K562 (cell line): ENCODE data around the gene TLL1. TPM values are rescaled to one million over a fixed set of nuclear protein-coding genes. Genes with fewer than 3 reads are reported as not detected.

Source experiments
- ATAC-seq: fragments of 200-7000 bp; cut with Tn5 transposase; 3 replicates; pipeline ENCODE4 v1.9.1; 2020; ENCODE audit warnings: moderate library complexity
- BruUV-seq: library from RNA; stranded (reverse); fragments of 400-500 nt; replicated peaks from 2 replicates; lab custom pipeline; 2021; lab: Mats Ljungman, UMichigan
- CTCF ChIA-PET: fragments of 300-600 bp; formaldehyde crosslinking; extraction: SDS; loops from one replicate; lab custom pipeline; 2021; ENCODE audit warnings: low intra/inter-chr PET ratio; lab: Yijun Ruan, JAX
- POLR2A ChIA-PET: fragments of 300-600, 350-650 bp; sonication (Branson Sonifier 250); formaldehyde crosslinking; extraction: SDS; loops from one replicate; lab custom pipeline; 2021; ENCODE audit warnings: antibody characterized with exemption, inconsistent platforms; lab: Yijun Ruan, JAX
- DNase-seq, 4 experiments: peaks; one replicate each; pipeline versions ENCODE4 v3.0.0 to v3.0.0-alpha.2; 2011 to 2018; ENCODE audit warnings: low spot score in 3 of 4, mixed read lengths in 3 of 4; ENCODE audit errors: extremely low read depth in 1 of 4
- FAIRE-seq: peaks from 2 replicates; lab custom pipeline; 2011; peaks lifted over from hg19 to GRCh38; lab: Jason Lieb, UNC
- H2AFZ ChIP-seq: 2 replicates; pipeline ENCODE4 v1.6.0; 2011; ENCODE audit warnings: low read depth, low read length, control low read depth, inconsistent platforms
- H3K27ac ChIP-seq: fragments of 200-600 bp; 3 replicates; pipeline ENCODE4 v1.8.0; 2011; ENCODE audit warnings: low read depth, mild to moderate bottlenecking, control low read depth, inconsistent platforms, low read length, moderate library complexity, mixed read lengths; ENCODE audit errors: extremely low read depth
- H3K27me3 ChIP-seq, 2 experiments: fragments of 300-600 bp in 1 of 2; 2 replicates in 1 of 2; 3 replicates in 1 of 2; pipeline versions ENCODE4 v1.6.0 to v1.8.0; 2011; ENCODE audit warnings: inconsistent platforms in 2 of 2, low read length in 2 of 2, mild to moderate bottlenecking in 1 of 2, mixed read lengths in 1 of 2, moderate library complexity in 1 of 2; ENCODE audit not compliant: control insufficient read depth in 2 of 2, insufficient read depth in 2 of 2
- H3K36me3 ChIP-seq: fragments of 300-600 bp; 3 replicates; pipeline ENCODE4 v1.8.0; 2011; ENCODE audit warnings: mild to moderate bottlenecking, low read length, inconsistent platforms; ENCODE audit not compliant: control insufficient read depth, insufficient read depth
- H3K4me1 ChIP-seq, 2 experiments: fragments of 200-600 bp in 1 of 2; replicated peaks in 1 of 2; 2 replicates in 1 of 2; 3 replicates in 1 of 2; pipeline versions ENCODE4 v1.5.1 to v1.8.0; 2011; ENCODE audit warnings: inconsistent platforms in 2 of 2, low read length in 2 of 2, mild to moderate bottlenecking in 1 of 2, mixed read lengths in 1 of 2, moderate library complexity in 1 of 2; ENCODE audit not compliant: control insufficient read depth in 2 of 2, insufficient read depth in 2 of 2
- H3K4me2 ChIP-seq: 2 replicates; pipeline ENCODE4 v1.6.1; 2011; ENCODE audit warnings: low read length, control low read depth, inconsistent platforms, mixed read lengths; ENCODE audit not compliant: insufficient read depth
- H3K4me3 ChIP-seq: fragments of 200-600 bp; sonication (generic), shearing (Covaris generic); 2 replicates; pipeline ENCODE4 v1.5.1; 2016; ENCODE audit warnings: control low read depth, inconsistent platforms
- H3K79me2 ChIP-seq: fragments of 200-600 bp; 3 replicates; pipeline ENCODE4 v1.8.0; 2011; ENCODE audit warnings: low read length, inconsistent platforms; ENCODE audit not compliant: control insufficient read depth, insufficient read depth
- H3K9ac ChIP-seq, 2 experiments: 2 replicates each; pipeline versions ENCODE4 v1.6.0 to v1.6.1; 2011; ENCODE audit warnings: low read depth in 2 of 2, low read length in 2 of 2, control low read depth in 1 of 2, inconsistent platforms in 1 of 2, mild to moderate bottlenecking in 1 of 2, mixed read lengths in 1 of 2; ENCODE audit not compliant: insufficient read depth in 1 of 2
- H3K9me1 ChIP-seq: one replicate; pipeline ENCODE4 v1.6.0; 2011; ENCODE audit warnings: inconsistent platforms, mild to moderate bottlenecking, low read length, moderate library complexity; ENCODE audit not compliant: control insufficient read depth, insufficient read depth
- H3K9me3 ChIP-seq: replicated peaks from 2 replicates; pipeline ENCODE4 v1.5.1; 2011; ENCODE audit warnings: low read depth, low read length, inconsistent platforms; ENCODE audit not compliant: control insufficient read depth, insufficient read depth
- H4K20me1 ChIP-seq: replicated peaks from 2 replicates; pipeline ENCODE4 v1.6.1; 2011; ENCODE audit warnings: low read length, inconsistent platforms, mixed read lengths; ENCODE audit not compliant: control insufficient read depth, insufficient read depth
- C11orf30 ChIP-seq: fragments of 450-650 bp; IDR thresholded peaks from 2 replicates; pipeline ENCODE4 v1.6.1; 2016; ENCODE audit warnings: low read depth, mild to moderate bottlenecking
- ELF1 ChIP-seq: fragments of 200-800 bp; sonication (Bioruptor generic); IDR thresholded peaks from 2 replicates; pipeline ENCODE4 v1.6.1; 2016; ENCODE audit warnings: missing genetic modification characterization, missing compliant biosample characterization
- ELF2 ChIP-seq: fragments of 250-450 bp; sonication (Bioruptor Pico); IDR thresholded peaks from 2 replicates; pipeline ENCODE4 v1.5.0; 2021; ENCODE audit warnings: mild to moderate bottlenecking
- ETV1 ChIP-seq: fragments of 450-650 bp; conservative IDR thresholded peaks from 2 replicates; pipeline ENCODE4 v1.6.1; 2016; ENCODE audit warnings: missing genetic modification characterization, control low read depth, low read depth, missing compliant biosample characterization
- FOSL1 ChIP-seq: fragments of 200-800 bp; sonication (Bioruptor generic); conservative IDR thresholded peaks from 2 replicates; pipeline ENCODE4 v1.6.1; 2016; ENCODE audit warnings: missing genetic modification characterization, missing compliant biosample characterization
- FOXK1 ChIP-seq: sonication (generic); formaldehyde crosslinking; IDR thresholded peaks from 2 replicates; pipeline ENCODE4 v1.8.0; 2022; ENCODE audit warnings: missing genetic modification reagents, mild to moderate bottlenecking, borderline replicate concordance
- NFATC3 ChIP-seq: fragments of 450-650 bp; IDR thresholded peaks from 2 replicates; pipeline ENCODE4 v1.6.1; 2017; ENCODE audit warnings: mild to moderate bottlenecking
- RBM14 ChIP-seq: fragments of 200-400 bp; formaldehyde crosslinking; IDR thresholded peaks from 2 replicates; pipeline ENCODE4 v1.6.1; 2018; ENCODE audit warnings: low read depth, mild to moderate bottlenecking, low read length, moderate library complexity, borderline replicate concordance; ENCODE audit not compliant: insufficient read depth
- TCF3 ChIP-seq: sonication (generic); formaldehyde crosslinking; IDR thresholded peaks from 2 replicates; pipeline ENCODE4 v1.4.0; 2020; ENCODE audit warnings: mild to moderate bottlenecking, missing genetic modification reagents
- ZNF217 ChIP-seq: sonication (generic); formaldehyde crosslinking; IDR thresholded peaks from 2 replicates; pipeline ENCODE4 v1.8.0; 2022; ENCODE audit warnings: mild to moderate bottlenecking, missing genetic modification reagents
- WGBS: fragments of 100-300 bp; shearing (Covaris generic); methylation state at CpG from one replicate; pipeline ENCODE4 v1.1.6; 2016; ENCODE audit warnings: low coverage, mixed read lengths; ENCODE audit not compliant: insufficient coverage; ENCODE audit errors: missing lambda C conversion rate; 5-methylcytosine and 5-hydroxymethylcytosine counted together
- in situ Hi-C: fragments of 300-500 bp; cut with MboI; formaldehyde crosslinking; loops from 4 replicates; pipeline ENCODE4 v1.15.0; 2018; ENCODE audit warnings: inconsistent platforms, mixed read lengths
- intact Hi-C: fragments of 100-400 bp; cut with micrococcal nuclease; formaldehyde crosslinking; loops from 2 replicates; pipeline ENCODE4 v1.14.2; 2022
- polyA plus RNA-seq, 8 experiments: library from polyadenylated mRNA; depleted of rRNA in 4 of 8; stranded (reverse) in 5 of 8; unstranded in 3 of 8; fragments of >200 nt; fragmentation: Nextera tagmentation in 2 of 8; fragmentation: Illumina TruSeq in 1 of 8; extraction: Ambion mirVana in 2 of 8; extraction: Trizol in 1 of 8; gene quantifications; 2 replicates each; pipeline versions ENCODE4 v1.2.1 to v1.2.3, GENCODE V29; 2011 to 2014; ENCODE audit warnings: inconsistent platforms in 1 of 8, missing spikeins in 1 of 8
- total RNA-seq, 7 experiments: library from RNA; depleted of rRNA in 6 of 7; stranded (reverse); fragments of >200 nt in 6 of 7; fragmentation: Illumina TruSeq in 2 of 7; extraction: Trizol in 2 of 7; gene quantifications; 2 replicates each; pipeline versions ENCODE4 v1.2.1 to v1.2.3, GENCODE V29; 2011 to 2021; ENCODE audit warnings: low replicate concordance in 1 of 7
- TF ChIP-seq, protein P1 (sequence below): IDR thresholded peaks from 3 replicates; pipeline ENCODE4 v1.6.1; 2011; ENCODE audit warnings: borderline replicate concordance, mild to moderate bottlenecking; ENCODE audit not compliant: insufficient read length, insufficient read depth
- TF ChIP-seq, protein P2 (sequence below): sonication (generic); formaldehyde crosslinking; IDR thresholded peaks from 2 replicates; pipeline ENCODE4 v1.8.1; 2023; ENCODE audit warnings: mild to moderate bottlenecking, missing genetic modification reagents
- TF ChIP-seq, protein P3 (sequence below): fragments of 450-650 bp; IDR thresholded peaks from 2 replicates; pipeline ENCODE4 v1.7.1; 2018; ENCODE audit warnings: mild to moderate bottlenecking, low read depth; ENCODE audit not compliant: partially characterized antibody

TLL1 gene
- total and polyA plus RNA-seq, 9 of the 15 experiments (the other 6 are each of a cell fraction or from before 2014, with no cell fraction given) = not detected

DNA sequence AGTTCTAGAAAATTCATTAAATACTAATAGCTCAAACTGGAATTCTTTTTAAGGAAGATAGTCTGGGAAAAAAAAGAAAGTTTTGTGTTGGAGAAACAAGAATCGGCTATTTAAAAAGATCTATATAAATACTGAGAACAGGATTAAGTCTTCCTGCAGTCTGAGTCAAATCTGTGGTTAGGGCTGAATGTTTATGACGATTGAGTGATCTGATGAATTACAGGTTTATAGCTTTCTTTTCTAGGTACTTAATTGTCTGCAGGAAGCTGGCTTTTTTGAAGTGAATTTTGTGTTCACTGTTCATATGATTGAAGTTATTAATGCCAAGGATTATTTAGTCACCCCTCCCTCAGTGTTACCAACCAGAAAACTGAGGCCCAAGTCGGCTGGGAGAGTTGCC is 42.2 kb downstream of the TLL1 start (continued):
- TF ChIP-seq ETV1 (tag) = no peak
- no peak for TF ChIP-seq ELF1 (tag)
- TF ChIP-seq, protein P1, sequence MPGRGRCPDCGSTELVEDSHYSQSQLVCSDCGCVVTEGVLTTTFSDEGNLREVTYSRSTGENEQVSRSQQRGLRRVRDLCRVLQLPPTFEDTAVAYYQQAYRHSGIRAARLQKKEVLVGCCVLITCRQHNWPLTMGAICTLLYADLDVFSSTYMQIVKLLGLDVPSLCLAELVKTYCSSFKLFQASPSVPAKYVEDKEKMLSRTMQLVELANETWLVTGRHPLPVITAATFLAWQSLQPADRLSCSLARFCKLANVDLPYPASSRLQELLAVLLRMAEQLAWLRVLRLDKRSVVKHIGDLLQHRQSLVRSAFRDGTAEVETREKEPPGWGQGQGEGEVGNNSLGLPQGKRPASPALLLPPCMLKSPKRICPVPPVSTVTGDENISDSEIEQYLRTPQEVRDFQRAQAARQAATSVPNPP = no peak
- no peak for TF ChIP-seq RBM14
- no peak for TF ChIP-seq ZNF217 (CRISPR knock-in tag)
- TF ChIP-seq ELF2 = no peak

DNA sequence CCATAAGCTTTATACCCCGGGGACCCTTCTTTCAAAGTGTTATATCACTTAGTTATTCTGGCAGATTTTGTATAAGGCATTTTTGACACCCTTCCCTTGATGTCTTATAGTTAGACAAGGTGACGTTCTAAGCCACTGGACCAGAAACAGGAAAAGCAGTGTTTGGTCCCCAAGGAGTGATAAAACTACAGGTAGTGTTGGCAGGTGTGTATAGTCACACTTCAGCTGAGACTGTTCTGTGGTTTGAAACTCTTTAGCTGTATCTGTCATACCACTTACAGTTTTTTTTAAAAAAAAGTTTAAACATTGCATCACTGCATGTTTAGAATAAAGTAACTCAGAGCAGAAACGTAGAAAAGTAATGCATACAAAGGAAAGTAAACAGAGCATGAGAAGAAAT is 48.5 kb downstream of the TLL1 start:
- TF ChIP-seq NFATC3 = no peak
- TF ChIP-seq FOXK1 (CRISPR knock-in tag) = no peak
- TF ChIP-seq, protein P2, sequence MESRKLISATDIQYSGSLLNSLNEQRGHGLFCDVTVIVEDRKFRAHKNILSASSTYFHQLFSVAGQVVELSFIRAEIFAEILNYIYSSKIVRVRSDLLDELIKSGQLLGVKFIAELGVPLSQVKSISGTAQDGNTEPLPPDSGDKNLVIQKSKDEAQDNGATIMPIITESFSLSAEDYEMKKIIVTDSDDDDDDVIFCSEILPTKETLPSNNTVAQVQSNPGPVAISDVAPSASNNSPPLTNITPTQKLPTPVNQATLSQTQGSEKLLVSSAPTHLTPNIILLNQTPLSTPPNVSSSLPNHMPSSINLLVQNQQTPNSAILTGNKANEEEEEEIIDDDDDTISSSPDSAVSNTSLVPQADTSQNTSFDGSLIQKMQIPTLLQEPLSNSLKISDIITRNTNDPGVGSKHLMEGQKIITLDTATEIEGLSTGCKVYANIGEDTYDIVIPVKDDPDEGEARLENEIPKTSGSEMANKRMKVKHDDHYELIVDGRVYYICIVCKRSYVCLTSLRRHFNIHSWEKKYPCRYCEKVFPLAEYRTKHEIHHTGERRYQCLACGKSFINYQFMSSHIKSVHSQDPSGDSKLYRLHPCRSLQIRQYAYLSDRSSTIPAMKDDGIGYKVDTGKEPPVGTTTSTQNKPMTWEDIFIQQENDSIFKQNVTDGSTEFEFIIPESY (CRISPR knock-in tag) = no peak
- TF ChIP-seq FOSL1 = no peak
- TF ChIP-seq TCF3 = no peak
- TF ChIP-seq, protein P3, sequence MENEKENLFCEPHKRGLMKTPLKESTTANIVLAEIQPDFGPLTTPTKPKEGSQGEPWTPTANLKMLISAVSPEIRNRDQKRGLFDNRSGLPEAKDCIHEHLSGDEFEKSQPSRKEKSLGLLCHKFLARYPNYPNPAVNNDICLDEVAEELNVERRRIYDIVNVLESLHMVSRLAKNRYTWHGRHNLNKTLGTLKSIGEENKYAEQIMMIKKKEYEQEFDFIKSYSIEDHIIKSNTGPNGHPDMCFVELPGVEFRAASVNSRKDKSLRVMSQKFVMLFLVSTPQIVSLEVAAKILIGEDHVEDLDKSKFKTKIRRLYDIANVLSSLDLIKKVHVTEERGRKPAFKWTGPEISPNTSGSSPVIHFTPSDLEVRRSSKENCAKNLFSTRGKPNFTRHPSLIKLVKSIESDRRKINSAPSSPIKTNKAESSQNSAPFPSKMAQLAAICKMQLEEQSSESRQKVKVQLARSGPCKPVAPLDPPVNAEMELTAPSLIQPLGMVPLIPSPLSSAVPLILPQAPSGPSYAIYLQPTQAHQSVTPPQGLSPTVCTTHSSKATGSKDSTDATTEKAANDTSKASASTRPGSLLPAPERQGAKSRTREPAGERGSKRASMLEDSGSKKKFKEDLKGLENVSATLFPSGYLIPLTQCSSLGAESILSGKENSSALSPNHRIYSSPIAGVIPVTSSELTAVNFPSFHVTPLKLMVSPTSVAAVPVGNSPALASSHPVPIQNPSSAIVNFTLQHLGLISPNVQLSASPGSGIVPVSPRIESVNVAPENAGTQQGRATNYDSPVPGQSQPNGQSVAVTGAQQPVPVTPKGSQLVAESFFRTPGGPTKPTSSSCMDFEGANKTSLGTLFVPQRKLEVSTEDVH = no peak
- no peak for TF ChIP-seq C11orf30
- Histone ChIP-seq H3K27me3 (no peaks in the 10 kb centered on the region), H3K9ac (no peak overlapping the region), H3K9me3 (no peaks in the 10 kb centered on the region), H3K4me1 (no peaks in the 10 kb centered on the region), H3K27ac (no peak overlapping the region), H4K20me1 (no peaks in the 10 kb centered on the region), H3K79me2 (no peaks in the 10 kb centered on the region), H2AFZ (no peak overlapping the region), H3K4me2 (no peak overlapping the region), H3K9me1 (no peaks in the 10 kb centered on the region), H3K4me3 (no peak overlapping the region), H3K36me3 (no peaks in the 10 kb centered on the region)
- in situ Hi-C loops (no loop called here), intact Hi-C loops (no loop called here)
- ChIA-PET POLR2A (no interaction called here), CTCF (no interaction called here)
- BruUV-seq = no TSS peak
- DNase-seq (no peak), ATAC-seq (no peak), FAIRE-seq (no peak)
- 2% methylated on average over 3 of the region's 3 CpGs for WGBS
